ENCODE measurements around the gene IMPDH2.

IMPDH2 gene

GRCh38 chr3:49015765-49016164 lies 13.4 kb downstream of the IMPDH2 start:
- ChIA-PET POLR2A (interaction anchor here (1.0 to 10.4 kb wide), 2 partner anchors 8 to 10 kb away, joined by 3 to 141 read pairs; partner anchors contain the start of gene WDR6), CTCF (interaction anchor here (0.5 to 0.6 kb wide), 3 partner anchors 57 to 279 kb away, joined by 3 to 4 read pairs (median 3); no protein-coding TSS in a partner anchor)
- peaks cover 3 to 60% of the 10 kb centered on the region in 2 experiments; a peak in 2 of 3 replicates for H3K36me3 ChIP-seq (ENCODE audit: control insufficient read depth in 2 of 2, insufficient read depth in 1 of 2, low read length in 2 of 2)

GRCh38 chr3:49015072-49015471 lies 14.1 kb downstream of the IMPDH2 start:
- Histone ChIP-seq H3K9me3 (ENCODE audit: control insufficient read depth, insufficient read depth, low read depth, low read length) (no peaks in the 10 kb centered on the region), H3K4me1 (ENCODE audit: control insufficient read depth, insufficient read depth, low read length) (no peaks in the 10 kb centered on the region), H3K27ac (ENCODE audit: extremely low read depth, low read depth, low read length) (no peak overlapping the region), H3K4me3 (ENCODE audit: low read depth, low read length) (no peak overlapping the region), H3K36me3 (ENCODE audit: control insufficient read depth in 2 of 2, insufficient read depth in 1 of 2, low read length in 2 of 2) (peaks cover 3 to 60% of the 10 kb centered on the region in 2 experiments; a peak in 2 of 3 replicates)
- ChIA-PET CTCF (interaction anchor here (0.5 to 1.2 kb wide), 2 partner anchors 24 to 58 kb away, joined by 3 read pairs; no protein-coding TSS in a partner anchor), POLR2A (interaction anchor here (0.6 to 10.4 kb wide), 2 partner anchors 8 to 67 kb away, joined by 5 to 141 read pairs; partner anchors contain the start of gene WDR6)
- TF ChIP-seq TSHZ1 (tag by site-specific recombination; IDR thresholded peaks at IDR 0.05; ENCODE audit: borderline replicate concordance) (no peak), ZNF610 (tag by site-specific recombination; IDR thresholded peaks at IDR 0.05; ENCODE audit: borderline replicate concordance) (no peak), ZNF114 (tag by site-specific recombination; IDR thresholded peaks at IDR 0.05) (no peak), ZNF513 (tag by site-specific recombination; IDR thresholded peaks at IDR 0.05) (no peak), ZNF555 (tag by site-specific recombination; conservative IDR thresholded peaks at IDR 0.05) (no peak), ZNF624 (tag by site-specific recombination; IDR thresholded peaks at IDR 0.05) (no peak), ZFP41 (tag by site-specific recombination; IDR thresholded peaks at IDR 0.05; ENCODE audit: borderline replicate concordance) (no peak), ZNF433 (tag by site-specific recombination; IDR thresholded peaks at IDR 0.05; ENCODE audit: low read depth) (no peak)

More at GRCh38 chr3:49015765-49016164, 13.4 kb downstream of the IMPDH2 start:
- H3K4me1 ChIP-seq (ENCODE audit: control insufficient read depth, insufficient read depth, low read length): no peaks in the 10 kb centered on the region
- H3K4me3 ChIP-seq (ENCODE audit: low read depth, low read length): no peak overlapping the region
- TF ChIP-seq TSHZ1 (tag by site-specific recombination; IDR thresholded peaks at IDR 0.05; ENCODE audit: borderline replicate concordance) (no peak), ZNF530 (tag by site-specific recombination; IDR thresholded peaks at IDR 0.05; ENCODE audit: low read depth) (no peak), KLF10 (tag by site-specific recombination; IDR thresholded peaks at IDR 0.05) (no peak), ZNF791 (tag by site-specific recombination; IDR thresholded peaks at IDR 0.05) (no peak), ZNF660 (tag by site-specific recombination; IDR thresholded peaks at IDR 0.05) (no peak), SP3 (tag by site-specific recombination; IDR thresholded peaks at IDR 0.05) (no peak), ZNF202 (tag by site-specific recombination; IDR thresholded peaks at IDR 0.05; ENCODE audit: borderline replicate concordance) (no peak), IKZF3 (tag by site-specific recombination; IDR thresholded peaks at IDR 0.05) (no peak), ZNF19 (tag by site-specific recombination; IDR thresholded peaks at IDR 0.05; ENCODE audit: low read depth) (no peak), ZNF677 (tag by site-specific recombination; IDR thresholded peaks at IDR 0.05) (no peak), ZNF133 (tag by site-specific recombination; IDR thresholded peaks at IDR 0.05) (no peak), ZNF292 (tag by site-specific recombination; IDR thresholded peaks at IDR 0.05; ENCODE audit: borderline replicate concordance, low read depth) (no peak)
- TF ChIP-seq, protein P1, sequence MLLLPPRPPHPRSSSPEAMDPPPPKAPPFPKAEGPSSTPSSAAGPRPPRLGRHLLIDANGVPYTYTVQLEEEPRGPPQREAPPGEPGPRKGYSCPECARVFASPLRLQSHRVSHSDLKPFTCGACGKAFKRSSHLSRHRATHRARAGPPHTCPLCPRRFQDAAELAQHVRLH (tag by site-specific recombination; IDR thresholded peaks at IDR 0.05): no peak
- TF ChIP-seq, protein P2, sequence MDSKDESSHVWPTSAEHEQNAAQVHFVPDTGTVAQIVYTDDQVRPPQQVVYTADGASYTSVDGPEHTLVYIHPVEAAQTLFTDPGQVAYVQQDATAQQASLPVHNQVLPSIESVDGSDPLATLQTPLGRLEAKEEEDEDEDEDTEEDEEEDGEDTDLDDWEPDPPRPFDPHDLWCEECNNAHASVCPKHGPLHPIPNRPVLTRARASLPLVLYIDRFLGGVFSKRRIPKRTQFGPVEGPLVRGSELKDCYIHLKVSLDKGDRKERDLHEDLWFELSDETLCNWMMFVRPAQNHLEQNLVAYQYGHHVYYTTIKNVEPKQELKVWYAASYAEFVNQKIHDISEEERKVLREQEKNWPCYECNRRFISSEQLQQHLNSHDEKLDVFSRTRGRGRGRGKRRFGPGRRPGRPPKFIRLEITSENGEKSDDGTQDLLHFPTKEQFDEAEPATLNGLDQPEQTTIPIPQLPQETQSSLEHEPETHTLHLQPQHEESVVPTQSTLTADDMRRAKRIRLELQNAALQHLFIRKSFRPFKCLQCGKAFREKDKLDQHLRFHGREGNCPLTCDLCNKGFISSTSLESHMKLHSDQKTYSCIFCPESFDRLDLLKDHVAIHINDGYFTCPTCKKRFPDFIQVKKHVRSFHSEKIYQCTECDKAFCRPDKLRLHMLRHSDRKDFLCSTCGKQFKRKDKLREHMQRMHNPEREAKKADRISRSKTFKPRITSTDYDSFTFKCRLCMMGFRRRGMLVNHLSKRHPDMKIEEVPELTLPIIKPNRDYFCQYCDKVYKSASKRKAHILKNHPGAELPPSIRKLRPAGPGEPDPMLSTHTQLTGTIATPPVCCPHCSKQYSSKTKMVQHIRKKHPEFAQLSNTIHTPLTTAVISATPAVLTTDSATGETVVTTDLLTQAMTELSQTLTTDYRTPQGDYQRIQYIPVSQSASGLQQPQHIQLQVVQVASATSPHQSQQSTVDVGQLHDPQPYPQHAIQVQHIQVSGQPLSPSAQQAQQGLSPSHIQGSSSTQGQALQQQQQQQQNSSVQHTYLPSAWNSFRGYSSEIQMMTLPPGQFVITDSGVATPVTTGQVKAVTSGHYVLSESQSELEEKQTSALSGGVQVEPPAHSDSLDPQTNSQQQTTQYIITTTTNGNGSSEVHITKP (tag by site-specific recombination; IDR thresholded peaks at IDR 0.05): no peak
- no peak overlapping the region for H3K27ac ChIP-seq (ENCODE audit: extremely low read depth, low read depth, low read length)
- no peaks in the 10 kb centered on the region for H3K9me3 ChIP-seq (ENCODE audit: control insufficient read depth, insufficient read depth, low read depth, low read length)

Measured in HEK293 (cell line).